CMK (cell line): ENCODE results near the gene ATP6V1C2.

ENCODE experiments used
- DNase-seq: peaks from one replicate; pipeline ENCODE4 v3.0.0-alpha.2; 2010; ENCODE audit warnings: low read depth

The ATP6V1C2 gene

DNA sequence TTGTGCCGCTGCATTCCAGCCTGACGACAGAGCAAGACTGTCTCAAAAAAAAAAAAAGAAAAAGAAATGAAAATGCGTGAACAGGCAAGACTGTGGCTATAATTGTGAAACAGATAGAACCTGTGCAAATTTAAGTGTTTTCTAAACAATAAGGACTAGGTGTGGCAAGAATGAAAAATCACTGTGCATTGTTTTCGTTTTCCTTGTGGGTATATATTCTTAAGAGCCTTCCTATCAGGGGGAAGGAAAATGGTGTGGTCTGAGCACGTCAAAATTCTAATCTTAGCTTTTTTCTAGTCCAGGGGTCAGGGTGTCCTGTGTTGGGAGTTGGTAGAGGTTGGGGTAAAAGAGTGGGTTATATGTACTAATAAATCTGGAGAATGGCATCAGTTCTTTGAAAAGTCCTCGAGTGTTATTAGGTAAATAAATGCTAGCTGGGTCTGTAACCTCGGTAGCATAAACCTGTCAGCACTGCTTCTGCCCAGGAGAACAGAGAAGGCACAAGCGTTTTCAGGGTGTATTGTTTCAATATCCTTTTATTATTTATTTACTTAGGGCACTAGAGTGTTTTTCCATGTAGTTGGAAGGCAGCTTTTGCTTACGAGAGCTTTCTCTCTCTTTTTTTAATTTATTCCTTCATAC, 11.6 kb downstream of the ATP6V1C2 start:
- no peak for DNase-seq

DNA sequence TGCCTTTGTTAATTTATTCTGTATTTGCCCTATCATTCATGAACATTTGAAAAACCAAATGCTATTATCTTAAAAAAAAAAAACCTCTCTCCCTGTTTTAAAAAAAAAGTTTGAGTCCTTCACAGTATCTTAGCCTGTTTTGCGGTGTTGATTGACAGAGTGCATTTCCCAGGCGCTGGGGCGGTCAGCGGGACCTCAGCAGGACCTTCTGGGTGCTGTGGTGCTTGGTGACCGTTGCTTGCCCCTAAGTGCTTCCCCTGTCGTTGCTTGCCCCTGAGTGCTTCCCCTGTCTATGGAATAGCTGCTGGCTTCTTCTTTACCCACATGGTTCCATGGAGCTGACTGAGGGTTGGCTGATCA, 12.1 kb downstream of the ATP6V1C2 start:
- no peak for DNase-seq

DNA sequence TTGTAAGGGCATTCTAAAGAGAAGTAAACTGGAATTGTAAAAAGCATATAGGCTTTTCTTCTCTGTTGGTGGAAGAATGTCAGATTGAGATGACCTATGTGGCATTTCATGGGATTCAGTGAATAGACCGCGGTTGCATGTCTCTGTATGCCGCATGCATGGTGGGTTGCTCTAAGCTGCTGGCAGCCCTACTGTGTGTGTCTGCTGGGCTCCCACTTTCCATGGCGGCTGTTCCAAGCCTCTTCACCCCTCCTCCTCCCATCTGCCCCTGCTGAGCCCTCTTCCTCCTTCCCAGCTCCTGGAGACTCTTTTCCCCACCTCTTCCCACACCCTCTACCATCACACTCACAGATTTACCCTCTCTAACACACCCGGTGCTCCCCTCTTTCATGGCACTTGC, 12.6 kb downstream of the ATP6V1C2 start:
- no peak for DNase-seq

DNA sequence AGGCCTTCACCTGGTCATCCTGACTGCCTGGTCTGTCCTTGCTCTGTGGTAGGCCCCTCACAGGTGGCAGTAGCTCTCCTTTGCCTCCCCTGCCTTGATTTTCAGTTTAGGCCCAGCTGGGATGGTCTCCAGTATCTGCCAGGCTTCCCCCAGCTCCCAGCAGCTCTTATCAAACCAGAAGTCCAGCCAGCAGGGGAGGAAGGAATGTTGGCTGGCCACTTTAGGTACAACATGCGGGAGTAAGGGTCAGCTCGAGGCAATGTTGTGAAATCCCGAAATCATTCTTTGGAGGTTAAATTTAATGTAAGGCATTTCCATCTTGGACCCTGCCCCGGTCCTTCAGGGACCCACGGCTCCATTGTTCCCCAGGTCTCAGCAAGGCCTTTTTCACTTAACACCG, 16.8 kb downstream of the ATP6V1C2 start:
- DNase-seq, result no peak

DNA sequence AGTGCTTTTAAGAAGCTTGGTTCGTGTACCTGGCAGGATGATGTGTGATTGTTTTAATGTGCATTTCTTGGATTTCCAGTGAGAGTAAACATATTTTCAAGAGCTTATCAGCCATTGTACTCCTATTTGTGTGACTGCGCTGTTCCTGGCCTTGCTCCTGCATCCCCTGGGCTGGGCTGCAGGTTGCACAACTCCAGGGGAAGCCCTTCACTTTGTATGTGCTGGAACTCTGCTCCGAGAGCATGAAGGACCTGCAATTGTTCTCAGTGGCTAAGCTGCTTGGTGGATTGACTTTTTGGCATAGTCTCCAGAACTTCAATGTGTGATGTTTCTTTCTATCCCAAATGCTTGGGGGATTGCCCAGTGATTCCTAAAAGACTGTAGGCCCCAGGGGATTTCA, 18.8 kb downstream of the ATP6V1C2 start:
- DNase-seq, result no peak

- DNase-seq, result no peak
Measured at GRCh38 chr2:10741139-10741538, 19.7 kb downstream of the ATP6V1C2 start.

GRCh38 chr2:10742666-10743065, 21.2 kb downstream of the ATP6V1C2 start:
- no peak for DNase-seq

DNA sequence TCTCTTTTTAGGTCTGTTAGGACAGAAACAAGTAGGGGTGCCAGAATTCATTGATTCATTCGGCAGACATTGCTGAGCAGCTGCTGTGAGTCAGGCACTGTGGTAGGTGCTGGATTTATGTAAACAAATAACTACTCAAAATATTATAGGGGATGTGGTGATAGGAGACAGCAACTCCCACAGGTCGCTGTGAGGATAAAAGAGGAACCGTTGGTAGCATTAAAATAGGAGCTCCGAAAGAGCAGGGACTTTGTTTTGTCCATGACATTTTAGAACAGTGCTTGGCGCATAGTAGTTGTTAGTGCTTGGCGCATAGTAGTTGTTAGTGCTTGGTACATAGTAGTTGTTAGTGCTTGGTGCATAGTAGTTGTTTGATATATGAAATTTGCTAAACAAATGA, 29.2 kb downstream of the ATP6V1C2 start:
- DNase-seq, result no peak

DNA sequence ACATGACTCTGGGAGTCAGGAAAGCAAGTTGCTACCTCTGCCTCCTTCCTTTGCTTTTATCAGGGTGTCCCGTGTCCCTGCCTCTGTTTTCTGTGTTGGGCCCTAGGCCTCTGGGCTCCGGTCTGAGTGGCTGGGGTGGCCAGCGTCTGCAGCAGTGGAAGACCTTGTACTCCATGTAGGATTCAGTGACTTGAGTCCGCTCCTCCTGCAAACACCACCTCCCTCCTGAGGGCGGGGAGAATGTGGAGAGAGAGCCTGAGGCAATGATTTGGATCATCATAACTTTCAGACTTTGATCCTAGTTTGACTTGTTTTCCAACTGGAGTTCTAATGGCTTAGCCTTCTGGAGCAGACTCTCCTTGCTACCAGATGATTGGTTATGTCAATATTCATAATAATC, 30.8 kb downstream of the ATP6V1C2 start:
- DNase-seq, result no peak

DNA sequence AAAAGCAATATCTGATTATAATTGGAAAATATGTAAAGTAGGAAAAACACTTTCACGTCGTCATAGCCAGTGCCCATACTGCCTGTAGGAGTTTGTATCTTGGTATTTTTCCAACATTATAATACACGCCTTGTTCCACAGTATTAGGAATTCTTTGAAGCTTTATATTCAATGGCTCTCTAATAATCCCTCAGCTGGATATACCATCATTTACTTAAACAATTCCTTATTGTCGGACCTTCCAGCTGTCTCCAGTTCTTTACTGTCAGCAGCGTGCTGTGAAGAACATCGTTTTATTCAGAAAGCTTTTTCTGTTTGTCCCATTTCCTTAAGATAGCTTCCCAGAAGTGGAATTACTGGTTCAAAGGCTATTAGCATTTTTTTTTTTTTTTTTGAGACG, 31.7 kb downstream of the ATP6V1C2 start:
- no peak for DNase-seq

DNA sequence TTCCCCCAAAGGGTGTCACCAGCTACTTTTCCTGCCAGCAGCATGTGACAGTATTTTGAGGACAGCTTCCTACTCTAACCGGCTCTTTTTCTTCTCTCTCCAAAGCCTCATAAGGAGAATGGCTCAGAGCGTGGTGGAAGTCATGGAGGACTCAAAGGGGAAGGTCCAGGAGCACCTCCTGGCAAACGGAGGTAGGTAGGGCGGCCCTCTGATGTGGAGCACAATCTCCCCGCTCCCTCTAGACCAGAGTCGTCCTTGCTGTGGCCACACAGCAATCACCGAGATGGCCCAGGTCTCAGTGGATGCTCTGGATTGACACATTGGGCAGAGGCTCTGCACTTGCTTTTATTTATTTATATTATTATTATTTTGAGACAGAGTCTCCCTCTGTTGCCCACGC, 32.4 kb downstream of the ATP6V1C2 start:
- DNase-seq, result no peak

DNA sequence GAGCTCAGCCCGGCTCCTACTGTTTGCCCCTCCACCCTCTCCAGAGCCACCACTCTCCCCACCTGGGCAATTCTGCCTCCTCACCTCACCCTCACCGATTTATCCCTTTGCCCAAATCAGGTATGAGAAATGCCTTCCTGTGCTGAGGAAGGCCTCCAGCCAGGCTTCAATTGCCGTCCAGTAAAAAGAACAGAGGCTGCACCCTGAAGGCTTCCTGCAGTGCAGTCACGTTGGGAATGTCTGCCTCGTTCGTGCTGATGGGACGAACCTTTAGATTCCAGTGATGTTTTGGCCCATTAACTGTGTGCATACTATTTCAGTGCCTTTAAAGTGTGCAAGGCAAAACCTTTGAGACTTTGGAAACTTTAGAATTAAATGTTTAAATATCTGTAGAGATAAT, 34.2 kb downstream of the ATP6V1C2 start:
- DNase-seq, result no peak

DNA sequence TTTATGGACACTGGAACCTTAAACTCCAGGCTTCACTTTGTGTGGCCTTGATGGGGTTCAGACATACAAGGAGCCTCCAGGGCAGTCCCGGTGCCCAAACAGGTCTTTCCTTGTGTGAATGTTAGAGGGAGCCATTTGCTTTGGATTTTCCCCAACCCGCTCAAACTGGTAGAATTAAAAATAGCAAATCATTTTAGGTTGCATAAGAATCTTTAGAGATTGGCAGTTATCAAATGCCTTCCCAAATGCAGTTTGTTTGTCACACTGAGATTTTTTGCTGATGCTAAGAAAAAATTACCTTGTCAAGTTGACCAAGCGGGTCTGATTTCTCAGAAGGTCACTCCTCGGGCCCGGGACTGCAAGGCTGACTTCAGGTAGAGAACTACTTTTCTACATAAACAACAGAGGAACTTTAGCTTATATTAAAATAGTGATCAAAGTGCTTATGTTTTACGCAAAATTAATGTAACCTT, 36.4 kb downstream of the ATP6V1C2 start:
- no peak for DNase-seq

- no peak for DNase-seq
Measured at GRCh38 chr2:10759151-10759714, 37.8 kb downstream of the ATP6V1C2 start.

GRCh38 chr2:10760794-10761504, 39.5 kb downstream of the ATP6V1C2 start:
- no peak for DNase-seq

GRCh38 chr2:10761591-10761990, 40.2 kb downstream of the ATP6V1C2 start:
- no peak for DNase-seq

DNA sequence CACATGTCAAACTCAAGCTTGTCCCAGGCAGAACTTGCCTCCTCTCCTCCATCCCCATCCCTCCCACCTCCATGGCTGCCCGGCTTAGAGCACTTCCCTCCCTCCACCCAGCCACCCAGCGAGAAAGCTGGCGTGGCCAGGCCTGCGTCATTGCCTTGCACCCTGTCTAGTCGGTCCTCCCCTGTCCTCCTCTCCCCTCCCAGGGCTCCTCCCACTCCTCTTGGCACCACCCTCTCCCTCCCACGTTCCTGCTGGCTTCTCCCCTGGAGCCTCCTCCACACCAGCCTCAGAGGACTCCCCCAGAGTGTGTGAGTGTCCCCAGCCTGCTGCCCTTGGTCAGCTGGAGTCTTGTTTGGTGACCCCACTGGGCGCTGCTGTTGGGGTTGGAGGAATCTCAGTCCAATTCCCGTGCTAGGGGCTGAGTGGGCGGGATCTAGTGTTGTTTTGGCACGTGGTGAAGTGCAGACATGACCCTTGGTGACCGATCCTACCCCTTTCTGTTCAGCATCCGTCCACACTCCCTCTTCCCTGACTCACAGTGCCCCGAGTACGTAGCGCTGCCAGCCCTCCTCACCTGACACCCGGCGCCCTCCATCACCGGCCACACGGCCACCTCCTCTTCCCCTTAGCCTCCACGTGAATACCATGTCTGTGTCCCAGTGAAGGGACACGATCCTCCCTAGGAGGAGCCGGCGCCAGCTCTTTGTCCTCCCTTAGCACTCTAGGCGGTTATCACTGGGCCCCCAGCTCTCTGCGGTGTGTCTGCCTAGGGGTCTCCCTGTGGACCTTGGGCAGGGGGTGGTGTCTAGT, 41.4 kb downstream of the ATP6V1C2 start:
- no peak for DNase-seq

DNA sequence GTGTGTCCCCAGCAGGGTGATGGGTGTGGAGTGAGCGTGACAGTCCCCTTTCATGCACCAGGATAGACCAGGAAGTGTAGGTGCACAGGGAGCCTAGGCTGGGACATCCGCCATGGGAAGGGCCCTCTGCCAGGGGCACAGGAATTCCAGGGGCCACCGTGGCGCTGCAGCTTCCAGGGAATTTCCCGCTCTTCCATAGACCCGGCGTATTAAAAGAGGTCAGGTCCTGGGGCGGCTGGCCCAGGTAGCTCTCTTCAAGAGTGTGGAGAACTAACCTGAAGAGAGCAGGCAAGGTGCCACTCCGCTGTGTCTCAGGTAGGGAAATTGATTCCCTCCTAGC, 42.0 kb downstream of the ATP6V1C2 start:
- no peak for DNase-seq

GRCh38 chr2:10764096-10764785, 42.8 kb downstream of the ATP6V1C2 start:
- DNase-seq, result no peak

DNA sequence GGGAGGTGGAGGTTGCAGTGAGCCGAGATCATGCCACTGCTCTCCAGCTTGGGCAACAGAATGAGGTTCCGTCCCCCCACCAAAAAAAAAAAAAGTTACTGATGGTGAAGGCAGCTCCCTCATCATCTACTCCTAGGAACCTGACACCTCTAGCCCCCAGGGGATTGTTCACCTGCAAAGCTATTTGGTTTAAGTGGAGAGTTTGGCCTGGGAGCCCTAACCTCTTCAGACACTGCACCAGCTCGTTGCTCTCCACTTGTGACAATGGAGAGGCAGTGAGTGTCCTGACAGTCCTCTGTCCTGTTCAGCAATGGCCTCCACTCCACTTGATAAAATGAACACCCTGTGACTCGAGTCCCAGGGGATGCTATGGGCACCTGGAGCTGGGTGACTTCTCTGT, 43.5 kb downstream of the ATP6V1C2 start:
- DNase-seq, result no peak

DNA sequence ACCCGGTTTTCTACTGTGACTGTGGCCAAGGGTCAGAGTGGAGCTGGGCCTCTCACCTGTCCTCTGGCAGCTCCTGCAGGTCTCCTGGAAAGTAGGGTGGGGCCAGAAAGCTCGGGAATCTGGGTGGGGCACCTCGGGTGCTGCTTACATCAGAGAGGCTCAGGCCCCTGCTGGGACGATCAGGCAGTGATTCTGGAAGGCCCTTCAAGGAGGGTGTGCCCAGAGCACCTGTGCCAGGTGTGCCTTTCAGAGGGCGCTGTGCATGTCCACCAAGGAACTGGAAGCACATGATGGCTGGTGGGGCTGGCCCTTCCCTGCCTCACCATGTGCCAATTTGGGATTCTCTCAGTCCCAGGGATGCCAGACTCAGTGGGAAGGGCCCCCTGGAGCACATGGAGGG, 44.0 kb downstream of the ATP6V1C2 start:
- no peak for DNase-seq

DNA sequence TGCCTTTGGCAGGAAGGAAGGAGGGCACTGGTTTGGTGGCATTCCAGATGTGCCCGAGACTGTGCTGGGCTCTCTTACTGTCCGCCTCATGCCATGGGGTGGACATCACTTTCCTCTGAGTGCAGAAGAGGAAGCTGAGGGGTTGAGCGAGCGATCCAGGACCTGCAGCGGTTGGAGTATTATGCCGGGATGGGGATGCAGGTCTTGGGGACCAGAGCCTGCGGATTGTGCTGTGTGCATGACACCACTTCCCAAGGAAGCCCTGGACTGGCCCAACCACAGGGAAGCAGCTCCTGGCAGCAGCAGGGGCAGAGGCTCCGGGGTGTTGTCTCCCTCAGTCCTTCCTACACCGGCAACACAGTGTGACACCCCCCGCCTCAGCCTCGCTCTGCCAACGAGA, 44.5 kb downstream of the ATP6V1C2 start:
- no peak for DNase-seq
